Astrocyte (in vitro differentiated cells and primary cell): ENCODE data around the gene SELENOS.

ENCODE experiments used
- CTCF ChIP-seq: IDR thresholded peaks from 2 replicates; pipeline ENCODE4 v1.5.1; 2011; ENCODE audit warnings: low read depth, mild to moderate bottlenecking, inconsistent platforms, low read length, moderate library complexity; ENCODE audit not compliant: insufficient read depth
- EZH2 ChIP-seq: IDR thresholded peaks from 2 replicates; pipeline ENCODE4 v1.6.1; 2012; ENCODE audit warnings: mild to moderate bottlenecking, low read length, inconsistent platforms; ENCODE audit not compliant: insufficient read depth

- TF ChIP-seq EZH2 (no peak), CTCF (no peak)
Measured at GRCh38 chr15:101322016-101322695, 44.9 kb upstream of the SELENOS start.
